Calu3 (cell line): ENCODE data around the gene CRCP. TPM values are rescaled to one million over a fixed set of nuclear protein-coding genes. Genes with fewer than 3 reads are reported as not detected.

Source experiments
- BruUV-seq: library from RNA; stranded (reverse); fragments of 400-500 nt; replicated peaks from 2 replicates; lab custom pipeline; 2021; lab: Mats Ljungman, UMichigan
- CTCF ChIA-PET: fragments of 300-600 bp; sonication (Branson Sonifier 250); formaldehyde crosslinking; loops from one replicate; lab custom pipeline; 2022; ENCODE audit warnings: antibody characterized with exemption; lab: Charles Lee
- DNase-seq: peaks from one replicate; pipeline ENCODE4 v3.0.0; 2022
- H3K27ac Mint-ChIP-seq: one replicate; pipeline ENCODE4 v1.8.0; 2022; ENCODE audit warnings: mixed read lengths; ENCODE audit not compliant: unreplicated experiment
- H3K27me3 Mint-ChIP-seq: one replicate; pipeline ENCODE4 v1.8.0; 2022; ENCODE audit warnings: mixed read lengths; ENCODE audit not compliant: unreplicated experiment
- H3K36me3 Mint-ChIP-seq: one replicate; pipeline ENCODE4 v1.8.0; 2022; ENCODE audit warnings: mild to moderate bottlenecking, moderate library complexity, mixed read lengths; ENCODE audit not compliant: insufficient read depth, unreplicated experiment
- H3K4me1 Mint-ChIP-seq: one replicate; pipeline ENCODE4 v1.8.0; 2022; ENCODE audit warnings: mild to moderate bottlenecking, low read depth, mixed read lengths; ENCODE audit not compliant: unreplicated experiment
- H3K4me3 Mint-ChIP-seq: one replicate; pipeline ENCODE4 v1.8.0; 2022; ENCODE audit warnings: mild to moderate bottlenecking, low read depth, moderate library complexity, mixed read lengths; ENCODE audit not compliant: unreplicated experiment
- H3K9me3 Mint-ChIP-seq: one replicate; pipeline ENCODE4 v1.8.0; 2022; ENCODE audit warnings: low read depth, mixed read lengths; ENCODE audit not compliant: unreplicated experiment
- intact Hi-C: fragments of 100-400 bp; cut with micrococcal nuclease; formaldehyde crosslinking; loops from one replicate; pipeline ENCODE4 v1.10.0; 2022; ENCODE audit not compliant: unreplicated experiment
- total RNA-seq: library from RNA; stranded (reverse); gene quantifications from 2 replicates; pipeline ENCODE4 v1.2.3, GENCODE V29; 2022
- TF ChIP-seq, protein P1 (sequence below): fragments of 200-600 bp; IDR thresholded peaks from one replicate; pipeline ENCODE4 v1.8.0; 2022; ENCODE audit warnings: antibody characterized with exemption; ENCODE audit not compliant: unreplicated experiment

Gene CRCP
- total RNA-seq, 1 experiment from 2014 or later: 30.1 TPM

- H3K27ac Mint-ChIP-seq: no peak overlapping the region
- BruUV-seq: no TSS peak
- H3K9me3 Mint-ChIP-seq: no peaks in the 10 kb centered on the region
Observed at GRCh38 chr7:66182920-66183319, 68.3 kb downstream of the CRCP start.

DNA sequence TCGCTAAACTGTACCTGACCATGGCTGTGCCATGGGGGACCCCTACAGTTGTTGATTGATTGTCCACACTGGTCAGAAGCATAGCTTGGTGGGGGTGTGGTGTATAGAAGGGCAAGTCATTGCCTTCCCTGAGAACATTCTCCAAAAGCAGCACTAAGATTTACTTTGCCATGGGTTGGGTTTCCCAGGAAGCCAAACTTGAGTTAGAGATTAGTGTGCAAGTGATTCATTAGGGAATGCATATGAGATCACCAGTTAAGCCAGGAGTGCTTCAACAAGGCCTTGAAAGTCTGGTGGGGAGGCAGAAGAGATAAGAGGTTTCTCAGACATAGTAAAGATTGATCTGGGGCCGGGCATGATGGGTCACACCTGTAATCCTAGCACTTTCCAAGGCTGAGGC lies 69.1 kb downstream of the CRCP start:
- Mint-ChIP-seq H3K27me3 (no peaks in the 10 kb centered on the region), H3K27ac (no peak overlapping the region), H3K9me3 (no peaks in the 10 kb centered on the region), H3K4me3 (no peak overlapping the region), H3K36me3 (no peaks in the 10 kb centered on the region), H3K4me1 (peaks cover 9% of the 10 kb centered on the region)
- intact Hi-C loops: no loop called here
- DNase-seq: no peak
- CTCF ChIA-PET: no interaction called here
- TF ChIP-seq, protein P1, sequence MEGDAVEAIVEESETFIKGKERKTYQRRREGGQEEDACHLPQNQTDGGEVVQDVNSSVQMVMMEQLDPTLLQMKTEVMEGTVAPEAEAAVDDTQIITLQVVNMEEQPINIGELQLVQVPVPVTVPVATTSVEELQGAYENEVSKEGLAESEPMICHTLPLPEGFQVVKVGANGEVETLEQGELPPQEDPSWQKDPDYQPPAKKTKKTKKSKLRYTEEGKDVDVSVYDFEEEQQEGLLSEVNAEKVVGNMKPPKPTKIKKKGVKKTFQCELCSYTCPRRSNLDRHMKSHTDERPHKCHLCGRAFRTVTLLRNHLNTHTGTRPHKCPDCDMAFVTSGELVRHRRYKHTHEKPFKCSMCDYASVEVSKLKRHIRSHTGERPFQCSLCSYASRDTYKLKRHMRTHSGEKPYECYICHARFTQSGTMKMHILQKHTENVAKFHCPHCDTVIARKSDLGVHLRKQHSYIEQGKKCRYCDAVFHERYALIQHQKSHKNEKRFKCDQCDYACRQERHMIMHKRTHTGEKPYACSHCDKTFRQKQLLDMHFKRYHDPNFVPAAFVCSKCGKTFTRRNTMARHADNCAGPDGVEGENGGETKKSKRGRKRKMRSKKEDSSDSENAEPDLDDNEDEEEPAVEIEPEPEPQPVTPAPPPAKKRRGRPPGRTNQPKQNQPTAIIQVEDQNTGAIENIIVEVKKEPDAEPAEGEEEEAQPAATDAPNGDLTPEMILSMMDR: no peak
- no TSS peak for BruUV-seq

More at GRCh38 chr7:66182920-66183319, 68.3 kb downstream of the CRCP start:
- Mint-ChIP-seq H3K36me3 (no peaks in the 10 kb centered on the region), H3K4me1 (peaks cover 9% of the 10 kb centered on the region), H3K27me3 (no peaks in the 10 kb centered on the region), H3K4me3 (no peak overlapping the region)
- no peak for DNase-seq
- CTCF ChIA-PET: interaction anchor here (0.7 to 0.9 kb wide), 2 partner anchors 9 to 215 kb away, joined by 4 to 7 read pairs; no protein-coding TSS in a partner anchor
- intact Hi-C loops: no loop called here
- TF ChIP-seq, protein P1: no peak

DNA sequence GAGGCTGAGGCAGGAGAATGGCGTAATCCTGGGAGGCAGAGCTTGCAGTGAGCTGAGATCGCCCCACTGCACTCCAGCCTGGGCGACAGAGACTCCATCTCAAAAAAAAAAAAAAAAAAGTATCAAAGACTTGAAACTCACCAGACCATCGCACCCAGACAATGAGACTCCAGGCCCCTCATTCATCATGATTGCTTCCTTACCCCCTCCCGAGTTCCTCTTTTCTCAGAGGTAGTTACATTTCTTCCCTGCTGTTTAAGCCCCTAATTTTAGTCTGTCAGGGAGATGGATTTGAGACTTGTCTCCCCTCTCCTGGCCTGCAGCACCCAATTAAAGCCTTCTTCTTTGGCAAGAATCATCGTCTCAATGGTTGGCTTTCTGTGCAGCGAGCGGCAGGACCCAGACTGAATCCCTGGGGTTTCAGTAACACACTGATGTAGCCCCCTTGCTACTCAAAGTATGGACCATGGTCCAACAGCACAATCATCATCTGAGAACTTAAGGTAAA lies 71.1 kb downstream of the CRCP start:
- Mint-ChIP-seq H3K27ac (no peak overlapping the region), H3K9me3 (no peaks in the 10 kb centered on the region), H3K4me1 (peaks cover 9% of the 10 kb centered on the region), H3K27me3 (no peaks in the 10 kb centered on the region), H3K36me3 (no peaks in the 10 kb centered on the region), H3K4me3 (no peak overlapping the region)
- CTCF ChIA-PET: no interaction called here
- intact Hi-C loops: no loop called here
- BruUV-seq: no TSS peak
- TF ChIP-seq, protein P1: no peak
- DNase-seq: no peak

GRCh38 chr7:66186991-66187390 lies 72.3 kb downstream of the CRCP start:
- DNase-seq: no peak
- TF ChIP-seq, protein P1: no peak
- no TSS peak for BruUV-seq
- Mint-ChIP-seq H3K4me1 (peaks cover 9% of the 10 kb centered on the region), H3K27ac (no peak overlapping the region), H3K4me3 (no peak overlapping the region), H3K27me3 (no peaks in the 10 kb centered on the region), H3K9me3 (no peaks in the 10 kb centered on the region), H3K36me3 (no peaks in the 10 kb centered on the region)
- CTCF ChIA-PET: no interaction called here
- intact Hi-C loops: no loop called here
